HG03571 (cell line): ENCODE results near the gene HAT1.

Source experiments
- ATAC-seq: cut with Tn5 transposase; IDR thresholded peaks from one replicate; pipeline ENCODE4 v1.9.1; 2021; ENCODE audit not compliant: unreplicated experiment

The HAT1 gene

DNA sequence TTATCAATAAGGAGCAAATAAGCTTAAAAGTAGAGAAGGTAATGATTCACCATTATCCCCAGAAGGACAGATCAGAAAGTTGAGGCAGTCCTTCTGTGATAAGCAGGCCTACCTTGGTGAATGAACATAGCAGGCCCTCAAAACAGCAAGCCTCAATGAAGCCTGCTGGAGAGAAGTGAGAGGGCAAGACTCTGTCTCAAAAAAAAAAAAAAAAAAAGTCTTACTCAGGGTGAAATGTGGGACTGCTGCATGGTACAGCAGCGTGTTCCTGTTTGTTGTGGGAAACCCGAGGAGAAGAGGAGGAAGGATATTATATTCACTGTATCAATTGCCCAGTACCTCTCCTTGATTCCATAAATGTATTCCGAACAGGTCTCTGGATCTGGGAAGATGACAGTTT, 8.7 kb upstream of the HAT1 start:
- ATAC-seq = no peak

DNA sequence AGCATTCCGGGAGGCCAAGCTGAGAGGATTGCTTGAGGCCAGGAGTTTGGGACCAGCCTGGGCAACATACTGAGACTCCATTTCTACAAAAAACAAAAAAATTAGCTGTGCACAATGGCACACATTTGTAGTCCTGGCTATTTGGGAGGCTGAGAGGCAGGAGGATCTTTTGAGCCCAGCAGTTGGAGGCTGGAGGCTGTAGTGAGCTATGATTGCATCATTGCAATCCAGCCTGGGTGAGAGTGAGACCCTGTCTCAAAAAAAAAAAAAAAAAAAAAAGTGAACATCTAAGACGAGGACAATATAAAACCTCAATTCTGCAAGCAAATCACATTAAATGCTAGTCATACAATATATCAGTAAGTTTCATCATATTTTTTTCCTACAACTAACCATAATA, 2.8 kb upstream of the HAT1 start:
- no peak for ATAC-seq

DNA sequence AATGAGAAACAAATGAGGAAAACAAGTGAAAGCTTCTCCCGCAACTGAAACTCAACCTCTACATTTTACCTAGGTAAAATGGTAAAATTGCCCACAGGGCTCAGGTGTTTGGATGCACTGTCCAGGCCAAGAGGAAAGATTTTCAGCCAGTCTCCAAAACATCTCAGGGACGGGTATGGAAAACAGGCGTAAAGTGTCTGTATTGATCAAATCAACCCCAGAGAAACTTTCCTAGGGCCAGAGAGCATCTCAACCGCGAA, 361 bp upstream of the HAT1 start:
- ATAC-seq = no peak

DNA sequence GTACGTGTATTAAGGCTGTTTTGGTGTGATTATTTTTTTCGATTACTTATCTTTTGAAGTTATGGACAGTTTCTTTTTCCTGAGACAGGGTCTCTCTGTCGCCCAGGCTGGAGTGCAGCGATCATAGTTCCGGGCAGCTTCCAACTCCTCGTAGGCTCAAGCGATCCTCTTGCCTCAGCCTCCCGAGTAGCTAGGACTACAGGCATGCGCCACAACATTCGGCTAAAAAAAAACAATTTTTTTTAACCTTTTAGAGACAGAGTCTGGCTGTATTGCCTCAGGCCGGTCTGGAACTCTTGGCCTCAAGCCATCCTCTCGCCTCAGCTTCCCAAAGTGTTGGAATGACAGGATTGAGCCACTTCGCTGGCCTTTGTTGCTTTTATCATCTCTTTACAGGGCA, 945 bp downstream of the HAT1 start:
- no peak for ATAC-seq

DNA sequence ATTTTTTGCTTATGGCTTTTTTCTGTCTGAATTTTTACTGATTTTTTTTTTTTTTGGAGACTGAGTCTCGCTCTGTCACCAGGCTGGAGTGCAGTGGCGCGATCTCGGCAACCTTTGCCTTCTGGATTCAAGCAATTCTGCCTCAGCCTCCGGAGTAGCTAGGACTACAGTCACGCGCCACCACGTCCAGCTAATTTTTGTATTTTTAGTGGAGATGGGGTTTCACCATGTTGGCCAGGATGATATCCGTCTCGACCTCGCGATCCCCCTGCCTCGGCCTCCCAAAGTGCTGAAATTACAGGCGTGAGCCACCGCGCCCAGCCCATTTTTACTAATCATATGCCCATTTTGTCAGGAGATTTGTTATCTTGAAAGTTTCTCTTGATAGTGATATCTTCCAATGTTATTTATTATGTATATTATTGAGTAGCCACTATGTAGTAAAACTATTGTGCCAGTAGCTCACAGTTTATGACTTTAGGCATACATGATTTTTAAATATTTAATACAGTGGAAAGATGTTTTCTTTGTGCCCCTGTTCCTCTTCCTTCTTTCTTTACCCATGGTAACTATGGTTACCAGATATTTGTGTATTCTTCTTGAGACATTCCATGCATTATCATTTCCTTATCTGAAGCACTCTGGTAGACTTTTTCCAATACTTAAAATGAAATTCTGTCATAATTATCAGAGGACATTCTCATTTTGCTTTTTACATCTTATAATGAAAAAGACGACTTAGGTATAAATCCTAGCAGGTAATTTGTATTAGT, 2.1 kb downstream of the HAT1 start:
- ATAC-seq = no peak

DNA sequence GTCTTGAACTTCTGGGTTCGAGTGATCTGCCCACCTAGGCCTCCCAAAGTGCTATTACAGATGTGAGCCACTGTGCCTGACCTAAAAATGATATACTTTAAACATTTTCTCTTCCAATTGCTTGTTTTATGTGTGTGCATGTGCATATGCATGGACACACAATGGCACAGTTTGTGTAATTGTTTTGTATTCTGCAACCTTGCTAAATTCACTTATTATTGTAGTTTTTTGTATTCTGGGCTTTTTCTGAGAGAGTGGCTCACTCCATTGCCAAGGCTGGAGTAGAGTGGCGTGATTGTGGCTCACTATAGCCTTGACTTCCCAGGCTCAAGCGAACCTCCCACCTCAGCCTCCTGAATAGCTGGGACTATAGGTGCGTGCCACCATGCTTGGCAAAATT, 8.1 kb downstream of the HAT1 start:
- ATAC-seq = no peak

DNA sequence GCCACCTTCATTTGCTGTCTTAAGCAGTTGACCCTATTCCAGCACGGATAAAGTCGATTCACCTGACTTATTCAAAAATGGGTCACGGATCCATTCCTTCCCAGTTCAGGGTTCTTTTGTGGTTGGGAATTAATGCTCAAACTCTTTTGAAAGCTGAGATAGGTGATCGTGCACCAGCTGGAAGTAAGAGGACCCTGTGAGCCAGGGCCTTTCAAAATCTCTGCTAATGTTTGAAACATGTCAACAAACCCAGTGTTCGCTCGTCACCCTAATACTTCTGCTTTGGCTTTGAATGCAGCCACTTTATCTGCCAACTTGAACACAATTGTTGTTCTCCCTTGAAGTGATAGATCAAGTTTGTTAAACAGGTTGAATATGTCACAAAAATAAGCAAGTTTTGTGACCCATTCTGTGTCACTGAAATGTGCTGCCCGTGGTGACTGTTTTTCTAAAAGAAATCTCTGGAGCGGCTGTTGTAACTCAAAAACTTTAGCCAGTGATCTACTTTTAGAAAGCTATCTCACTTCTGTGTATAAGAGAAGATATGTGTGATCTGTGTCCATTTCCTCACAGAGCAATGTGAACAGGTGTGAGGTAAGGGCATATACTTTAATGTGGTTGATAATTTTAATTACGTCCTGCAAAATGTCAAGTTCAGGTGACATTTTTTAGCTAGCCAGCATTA, 16.9 kb downstream of the HAT1 start:
- ATAC-seq = no peak

DNA sequence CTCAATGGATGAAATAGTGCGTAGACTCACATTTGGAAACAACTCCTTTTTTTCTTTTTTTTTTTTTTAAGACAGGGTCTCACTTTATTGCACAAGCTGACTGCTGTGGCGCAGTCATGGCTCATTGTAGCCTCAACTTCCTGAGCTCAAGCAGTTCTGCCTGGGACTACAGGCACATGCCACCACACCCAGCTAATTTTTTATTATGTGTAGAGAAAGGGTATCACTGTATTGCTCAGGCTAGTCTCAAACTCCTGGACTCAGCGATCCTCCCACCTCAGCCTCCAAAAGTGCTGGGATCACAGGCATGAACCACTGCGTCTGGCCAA, 17.4 kb downstream of the HAT1 start:
- ATAC-seq = no peak

DNA sequence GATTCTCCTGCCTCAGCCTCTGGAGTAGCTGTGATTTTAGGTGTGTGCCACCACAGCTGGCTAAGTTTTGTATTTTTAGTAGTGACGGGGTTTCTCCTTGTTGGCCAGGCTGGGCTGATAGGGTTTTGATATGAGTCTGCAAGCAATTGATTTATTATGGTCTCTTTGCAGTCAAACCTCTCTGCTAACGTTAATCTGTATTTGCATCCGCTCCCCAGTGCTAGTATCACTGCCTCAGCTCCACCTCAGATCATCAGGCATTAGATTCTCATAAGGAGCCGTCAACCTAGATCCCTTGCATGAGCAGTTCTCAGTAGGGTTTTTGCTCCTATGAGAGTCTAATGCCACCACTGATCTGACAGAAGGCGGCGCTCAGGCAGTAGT, 19.0 kb downstream of the HAT1 start:
- no peak for ATAC-seq

DNA sequence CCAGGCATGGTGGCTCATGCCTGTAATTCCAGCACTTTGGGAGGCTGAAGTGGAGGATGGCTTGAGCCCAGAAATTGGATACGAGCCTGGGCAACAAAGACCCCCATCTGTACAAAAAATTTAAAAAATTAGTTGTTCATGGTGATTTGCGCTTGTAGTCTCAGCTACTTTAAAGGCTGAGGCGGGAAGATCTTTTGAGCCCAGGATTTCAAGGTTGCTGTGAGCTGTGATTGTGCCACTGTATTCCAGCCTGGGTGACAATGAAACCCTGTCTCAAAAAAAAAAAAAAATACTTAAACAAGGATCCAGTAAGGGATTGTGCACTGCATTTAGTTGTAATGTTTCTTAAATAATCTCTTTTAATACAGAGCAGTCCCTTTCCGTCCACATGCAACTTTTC, 21.6 kb downstream of the HAT1 start:
- no peak for ATAC-seq

DNA sequence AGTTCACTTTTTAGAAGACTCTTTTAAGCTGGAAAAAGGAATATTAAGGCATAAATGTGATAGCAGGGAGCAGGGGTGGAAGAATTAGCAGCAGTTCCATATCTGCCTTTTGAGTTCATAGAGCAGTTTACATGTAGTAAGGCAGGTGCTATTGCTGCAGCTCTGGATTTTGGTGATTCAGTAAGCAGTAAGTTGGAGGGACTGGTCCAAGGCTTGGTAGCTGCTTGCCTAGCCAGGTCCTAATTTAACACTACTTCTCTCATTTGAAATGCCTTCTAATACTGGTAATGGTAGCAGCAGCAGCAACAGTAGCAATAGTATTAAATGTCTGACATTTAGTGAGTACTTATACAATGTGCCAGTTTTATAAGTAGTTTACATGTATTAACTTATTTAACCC, 30.0 kb downstream of the HAT1 start:
- no peak for ATAC-seq

DNA sequence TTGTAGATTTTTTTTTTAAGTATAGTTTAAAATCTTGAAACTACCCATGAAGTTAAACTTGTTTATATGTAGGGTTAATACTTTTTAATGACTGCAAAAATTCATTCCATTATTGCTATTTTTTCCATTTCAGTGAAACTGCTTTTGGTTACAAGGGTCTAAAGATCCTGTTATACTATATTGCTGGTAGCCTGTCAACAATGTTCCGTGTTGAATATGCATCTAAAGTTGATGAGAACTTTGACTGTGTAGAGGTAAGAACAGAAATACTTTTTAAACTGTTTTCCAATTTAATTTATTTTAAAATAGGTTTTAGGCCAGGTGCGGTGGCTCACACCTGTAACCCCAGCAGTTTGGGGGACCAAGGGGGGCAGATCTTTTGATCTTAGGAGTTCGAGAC, 30.5 kb downstream of the HAT1 start:
- no peak for ATAC-seq

DNA sequence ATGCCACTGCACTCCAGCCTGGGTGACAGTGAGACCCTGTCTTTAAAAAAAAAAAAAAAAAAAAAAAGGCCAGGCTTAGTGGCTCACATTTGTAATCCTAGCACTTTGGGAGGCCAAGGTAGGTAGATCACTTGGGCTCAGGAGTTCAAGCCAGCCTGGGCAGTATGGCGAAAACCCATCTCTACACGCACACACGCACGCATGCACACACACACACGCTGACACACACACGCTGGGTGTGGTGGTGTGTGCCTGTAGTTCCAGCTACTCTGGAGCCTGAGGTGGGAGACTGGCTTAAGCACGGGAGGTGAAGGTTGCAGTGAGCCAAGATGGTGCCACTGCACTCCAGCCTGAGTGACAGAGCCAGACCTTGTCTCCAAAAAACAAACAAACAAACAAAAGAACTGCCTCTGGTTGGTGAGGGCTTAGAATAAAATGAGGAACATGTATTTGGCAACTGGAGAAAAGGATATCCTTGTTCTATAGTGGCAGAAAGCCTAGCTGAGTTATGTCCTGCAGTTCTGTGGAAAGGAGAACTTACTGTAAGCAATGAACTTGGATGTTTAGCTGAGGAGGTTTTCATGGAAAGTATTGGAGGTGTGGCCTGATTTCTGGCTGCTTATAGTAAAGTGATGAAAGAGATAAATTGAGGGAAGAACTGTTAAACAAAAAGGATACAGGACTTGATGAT, 34.0 kb downstream of the HAT1 start:
- ATAC-seq = no peak

DNA sequence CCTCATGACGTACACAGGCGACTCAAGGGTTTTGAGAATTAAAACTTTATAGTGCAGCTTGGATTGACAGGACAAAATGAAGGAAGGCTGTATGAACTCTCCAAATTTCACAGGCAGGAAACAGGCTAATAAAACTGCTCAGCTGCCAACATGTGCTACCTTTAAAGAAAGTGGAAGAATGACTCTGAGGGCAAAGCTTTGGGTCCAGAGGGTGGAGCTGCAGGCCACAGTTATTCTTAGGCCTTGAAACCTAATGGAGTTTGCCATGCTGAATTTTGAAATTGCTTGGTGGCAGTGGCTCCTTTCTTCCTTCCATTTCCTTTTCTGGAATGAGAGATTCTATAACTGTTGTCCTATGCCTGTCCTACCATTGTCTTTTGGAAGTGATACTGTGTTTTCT, 34.8 kb downstream of the HAT1 start:
- ATAC-seq = no peak

DNA sequence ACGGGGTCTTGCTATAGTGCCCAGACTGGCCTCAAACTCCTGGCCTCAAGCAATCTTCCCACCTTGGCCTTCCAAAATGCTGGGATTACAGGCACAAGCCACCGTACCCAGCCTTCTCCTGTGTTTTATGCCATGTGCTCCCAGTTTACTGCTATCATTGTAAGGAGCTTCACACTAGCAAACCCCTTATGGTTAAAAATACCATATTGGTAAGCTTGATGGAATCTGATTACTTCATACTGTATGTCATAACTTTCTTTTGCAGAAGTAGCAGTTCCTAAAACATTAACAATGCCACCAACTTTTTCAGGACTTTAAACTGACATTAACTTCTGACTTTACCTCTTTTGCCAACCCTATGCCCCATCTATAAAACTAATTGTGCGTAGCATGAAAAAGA, 36.2 kb downstream of the HAT1 start:
- ATAC-seq = no peak

DNA sequence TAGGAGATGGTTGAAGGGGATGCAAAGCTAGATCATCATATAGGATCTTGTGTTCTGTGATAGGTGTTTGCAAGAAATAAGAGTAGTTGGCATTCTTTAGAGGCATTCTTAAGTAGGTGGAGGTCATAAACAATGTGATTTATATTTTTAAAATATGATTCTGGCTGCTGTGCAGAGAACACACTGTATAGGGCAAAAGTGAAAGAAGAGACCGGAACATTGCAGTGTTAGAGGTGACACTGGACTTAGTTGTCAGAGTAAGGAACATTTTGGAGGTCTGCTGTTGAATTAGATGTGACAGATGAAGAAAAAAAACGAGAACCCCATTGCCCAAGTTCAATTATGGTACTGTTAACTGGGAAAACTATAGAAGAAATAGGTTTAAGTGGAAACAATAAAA, 37.7 kb downstream of the HAT1 start:
- no peak for ATAC-seq

DNA sequence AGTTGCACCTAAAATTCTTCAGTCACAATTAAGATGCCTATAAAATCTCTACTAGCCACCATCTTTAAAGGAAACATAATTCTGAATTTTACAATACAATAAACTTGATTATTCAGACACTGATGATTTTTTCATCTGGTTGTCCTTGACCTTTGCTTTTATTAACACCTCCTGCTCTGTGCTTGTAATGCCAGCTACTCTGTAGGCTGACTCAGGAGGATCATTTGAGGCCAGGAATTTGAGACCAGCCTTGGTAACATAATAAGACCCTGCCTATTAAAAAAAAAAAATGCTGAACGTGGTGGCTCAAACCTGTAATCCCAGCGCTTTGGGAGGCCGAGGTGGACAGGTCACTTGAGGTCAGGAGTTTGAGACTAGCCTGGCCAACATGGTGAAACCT, 38.3 kb downstream of the HAT1 start:
- ATAC-seq = no peak

DNA sequence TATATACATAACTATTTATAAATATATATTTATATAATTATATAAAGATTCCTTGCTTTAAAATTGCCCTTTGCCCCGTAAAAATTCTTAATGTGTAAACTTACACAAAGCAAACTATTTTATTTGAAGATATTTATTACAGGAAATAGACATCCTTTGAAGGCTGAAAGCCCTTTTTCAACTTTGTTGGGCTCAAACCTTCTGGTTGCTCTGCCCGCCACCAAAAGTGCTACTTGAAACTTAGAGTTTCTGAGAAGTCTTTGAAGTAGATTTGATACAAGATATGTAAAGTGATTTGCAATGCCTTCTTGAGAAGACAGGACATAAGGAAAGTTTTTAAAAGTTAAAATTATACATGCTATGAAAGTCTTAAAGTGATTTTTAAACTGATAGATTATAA, 40.9 kb downstream of the HAT1 start:
- ATAC-seq = no peak

DNA sequence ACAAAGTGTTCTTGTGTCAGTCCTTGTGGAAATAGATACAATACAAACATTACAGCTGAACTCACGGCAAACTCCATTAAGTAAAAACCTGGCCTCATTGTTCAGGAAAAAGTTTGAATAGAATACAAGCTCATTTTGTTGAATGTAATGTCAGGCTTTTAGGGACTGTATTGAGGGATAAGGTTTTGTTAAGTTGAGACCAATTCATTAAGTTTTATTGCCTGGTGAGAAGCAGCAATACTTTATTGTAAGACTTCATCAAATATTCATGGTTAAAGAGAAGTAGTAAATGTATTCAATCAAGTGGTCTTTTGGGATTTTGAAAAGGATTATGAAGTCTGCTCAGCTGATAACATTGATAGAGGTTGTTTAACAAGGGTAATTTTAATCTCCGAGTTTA, 42.0 kb downstream of the HAT1 start:
- ATAC-seq = no peak

DNA sequence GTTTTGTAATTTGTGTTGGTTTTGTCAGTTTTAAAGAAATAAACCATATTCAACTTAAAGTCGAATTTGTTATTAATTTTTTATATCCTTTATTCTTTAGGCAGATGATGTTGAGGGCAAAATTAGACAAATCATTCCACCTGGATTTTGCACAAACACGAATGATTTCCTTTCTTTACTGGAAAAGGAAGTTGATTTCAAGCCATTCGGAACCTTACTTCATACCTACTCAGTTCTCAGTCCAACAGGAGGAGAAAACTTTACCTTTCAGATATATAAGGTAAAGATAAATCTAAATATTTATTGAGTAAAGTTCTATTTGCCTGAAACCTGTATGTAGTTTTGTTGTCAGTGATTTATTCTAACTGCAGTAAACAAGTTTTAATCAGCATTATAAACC, 43.0 kb downstream of the HAT1 start:
- ATAC-seq = no peak

DNA sequence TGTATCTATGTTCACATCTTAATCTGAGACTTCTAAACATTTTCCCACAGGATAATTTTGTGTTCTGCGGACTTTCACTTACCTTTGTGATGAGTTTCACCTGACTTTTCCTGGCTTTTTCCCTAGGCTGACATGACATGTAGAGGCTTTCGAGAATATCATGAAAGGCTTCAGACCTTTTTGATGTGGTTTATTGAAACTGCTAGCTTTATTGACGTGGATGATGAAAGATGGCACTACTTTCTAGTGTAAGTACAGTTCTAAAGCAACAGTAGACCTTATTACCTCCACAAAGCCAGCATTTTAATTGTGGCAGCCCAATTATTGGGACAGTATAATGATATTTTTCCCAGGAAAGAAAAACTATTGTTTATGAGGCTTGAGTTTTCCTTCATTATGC, 43.4 kb downstream of the HAT1 start:
- ATAC-seq = no peak

DNA sequence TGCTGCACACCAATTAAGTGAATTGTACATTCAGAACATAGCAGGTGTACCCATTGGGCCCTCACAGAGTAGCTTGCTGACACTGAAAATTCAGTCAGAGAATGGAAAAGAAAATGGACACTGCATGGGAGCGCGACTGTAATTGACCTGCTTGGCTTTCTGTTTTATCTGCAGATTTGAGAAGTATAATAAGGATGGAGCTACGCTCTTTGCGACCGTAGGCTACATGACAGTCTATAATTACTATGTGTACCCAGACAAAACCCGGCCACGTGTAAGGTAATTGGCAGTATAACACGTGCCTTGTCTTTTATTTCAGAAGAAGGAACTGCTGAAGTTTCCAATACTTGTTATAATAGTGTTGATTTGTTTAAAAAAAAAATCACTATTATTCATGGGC, 44.0 kb downstream of the HAT1 start:
- no peak for ATAC-seq

DNA sequence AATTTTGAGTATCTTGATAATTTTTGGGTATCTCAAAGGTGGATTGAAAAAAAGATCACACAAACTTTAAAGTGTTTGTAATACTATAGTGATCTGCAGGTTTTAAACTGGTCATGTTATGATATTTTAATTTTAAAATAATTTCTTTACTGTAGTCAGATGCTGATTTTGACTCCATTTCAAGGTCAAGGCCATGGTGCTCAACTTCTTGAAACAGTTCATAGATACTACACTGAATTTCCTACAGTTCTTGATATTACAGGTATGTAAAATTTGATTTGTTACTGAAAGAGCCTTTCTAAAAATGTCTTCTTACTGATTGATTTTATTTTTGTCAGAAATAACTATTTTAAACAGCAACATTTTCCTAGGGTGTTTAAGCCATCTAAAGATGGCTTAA, 44.4 kb downstream of the HAT1 start:
- no peak for ATAC-seq
